Retinal pigment epithelial cell (primary cell): Measurements from ENCODE around the gene TM4SF18.

Source experiments
- DNase-seq: peaks from one replicate; pipeline ENCODE4 v3.0.0-alpha.2; 2010; ENCODE audit warnings: low read depth
- H3K4me3 ChIP-seq: 2 replicates; pipeline ENCODE4 v1.5.1; 2011; ENCODE audit warnings: mild to moderate bottlenecking, low read length, control low read depth, moderate library complexity
- CTCF ChIP-seq: conservative IDR thresholded peaks from 2 replicates; pipeline ENCODE4 v1.5.1; 2011; ENCODE audit warnings: low read depth, low read length, control low read depth, inconsistent platforms

TM4SF18 gene

GRCh38 chr3:149324332-149324731 is 9.1 kb downstream of the TM4SF18 start:
- no peak overlapping the region for H3K4me3 ChIP-seq
- no peak for TF ChIP-seq CTCF
- no peak for DNase-seq

- no peak for TF ChIP-seq CTCF
- DNase-seq = no peak
Observed at GRCh38 chr3:149321640-149322039, 11.8 kb downstream of the TM4SF18 start.

GRCh38 chr3:149321136-149321535 is 12.3 kb downstream of the TM4SF18 start:
- no peak for DNase-seq
- H3K4me3 ChIP-seq = no peak overlapping the region
- TF ChIP-seq CTCF = no peak

More at GRCh38 chr3:149321640-149322039, 11.8 kb downstream of the TM4SF18 start:
- no peak overlapping the region for H3K4me3 ChIP-seq

GRCh38 chr3:149319750-149320149 is 13.7 kb downstream of the TM4SF18 start:
- no peak for DNase-seq
- TF ChIP-seq CTCF = no peak
- H3K4me3 ChIP-seq = no peak overlapping the region

- no peak for TF ChIP-seq CTCF
- H3K4me3 ChIP-seq = no peak overlapping the region
- DNase-seq = no peak
Observed at GRCh38 chr3:149317072-149317471, 16.4 kb downstream of the TM4SF18 start.

GRCh38 chr3:149316437-149316836 is 17.0 kb downstream of the TM4SF18 start:
- H3K4me3 ChIP-seq = no peak overlapping the region
- no peak for TF ChIP-seq CTCF
- no peak for DNase-seq

GRCh38 chr3:149315694-149316093 is 17.7 kb downstream of the TM4SF18 start:
- no peak for DNase-seq
- H3K4me3 ChIP-seq = no peak overlapping the region
- no peak for TF ChIP-seq CTCF
